ENCODE data around the gene MYZAP. TPM values are rescaled to one million over a fixed set of nuclear protein-coding genes. Genes with fewer than 3 reads are reported as not detected.

Gene MYZAP
- total and polyA plus RNA-seq, 2 of the 4 experiments (the other 2 are of a cell fraction): not detected

DNA sequence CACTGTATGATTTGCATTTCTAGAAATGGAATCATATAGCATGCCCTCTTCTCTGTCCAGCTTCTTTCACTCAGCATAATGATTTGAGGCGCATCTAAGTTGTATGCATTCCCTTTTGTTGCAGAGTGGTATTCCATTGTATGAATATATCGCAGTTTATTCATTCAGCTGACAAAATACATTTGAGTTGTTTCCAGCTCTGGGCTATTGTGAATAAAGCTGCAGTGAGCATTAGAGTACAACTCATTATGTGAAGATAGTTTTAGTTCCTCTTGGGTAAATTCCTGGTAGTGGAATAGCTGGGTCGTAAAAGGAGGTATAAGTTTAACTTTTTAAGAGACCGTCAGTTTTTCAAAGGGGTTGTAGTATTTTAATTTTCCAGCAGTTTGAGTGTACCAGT, 76.3 kb downstream of the MYZAP start:
- Histone ChIP-seq H3K9ac (ENCODE audit: low read depth, low read length) (no peak overlapping the region), H3K9me1 (ENCODE audit: insufficient read depth, low read length) (no peaks in the 10 kb centered on the region), H3K27ac (ENCODE audit: insufficient read depth, low read length) (no peak overlapping the region), H3K4me3 (ENCODE audit: insufficient read depth, low read depth, low read length) (no peak overlapping the region), H3K56ac (ENCODE audit: extremely low read depth, insufficient read depth, low read length) (no peak overlapping the region), H3K9me3 (ENCODE audit: control insufficient read depth, insufficient read depth, low read length) (no peaks in the 10 kb centered on the region), H3K36me3 (ENCODE audit: control insufficient read depth, insufficient read depth, low read length) (no peaks in the 10 kb centered on the region), H4K8ac (ENCODE audit: low read depth in 2 of 2, low read length in 2 of 2) (no peak overlapping the region), H3K4me2 (ENCODE audit: low read depth, low read length) (no peak overlapping the region), H3K4me1 (ENCODE audit: control insufficient read depth, insufficient read depth, low read length) (no peaks in the 10 kb centered on the region), H2AK5ac (ENCODE audit: low read depth, low read length) (no peak overlapping the region), H3K79me1 (ENCODE audit: low read depth in 1 of 2, low read length in 2 of 2) (no peaks in the 10 kb centered on the region), H3K23ac (ENCODE audit: low read depth, low read length) (no peak overlapping the region), H4K5ac (ENCODE audit: low read depth, low read length) (no peak overlapping the region), H2AFZ (replicated peaks; ENCODE audit: low read length, poor library complexity) (no peak overlapping the region), H4K91ac (ENCODE audit: insufficient read depth, low read depth, low read length) (no peak overlapping the region), H3K4ac (ENCODE audit: low read depth, low read length) (no peak overlapping the region), H3K14ac (replicated peaks; ENCODE audit: low read depth, low read length) (no peak overlapping the region), H2BK20ac (ENCODE audit: low read depth, low read length) (no peak overlapping the region), H3K27me3 (ENCODE audit: control insufficient read depth, insufficient read depth, low read length) (peaks cover 8% of the 10 kb centered on the region), H2AK9ac (replicated peaks; ENCODE audit: low read depth, low read length, poor library complexity) (no peak overlapping the region), H2BK15ac (ENCODE audit: low read depth, low read length) (no peak overlapping the region), H2BK120ac (ENCODE audit: low read depth, low read length) (no peak overlapping the region), H4K20me1 (ENCODE audit: insufficient read depth, low read length) (no peaks in the 10 kb centered on the region), H2BK5ac (ENCODE audit: low read depth, low read length, poor library complexity, severe bottlenecking) (no peak overlapping the region), H3K18ac (ENCODE audit: low read depth, low read length) (no peak overlapping the region)
- ATAC-seq (ENCODE audit: low read depth): no peak
- dilution Hi-C loops (cut with HindIII; ENCODE audit: low sequenced_read_pairs, unreplicated experiment) (no loop called here), intact Hi-C loops (cut with micrococcal nuclease) (loop anchor here (5.0 to 10.0 kb wide), 2 partner anchors 84 to 407 kb away; no protein-coding TSS in a partner anchor), in situ Hi-C loops (cut with MboI; ENCODE audit: low sequenced_read_pairs) (loop anchor here (10.0 kb wide), 1 partner anchor 197 kb away; no protein-coding TSS in a partner anchor)
- no peak for DNase-seq
- TF ChIP-seq BHLHE40 (IDR thresholded peaks at IDR 0.05; ENCODE audit: low read depth, low read length): no peak
- TF ChIP-seq RAD21 (IDR thresholded peaks at IDR 0.05; ENCODE audit: low read length): no peak
- no peak for TF ChIP-seq MAFK (IDR thresholded peaks at IDR 0.05; ENCODE audit: low read depth, low read length)
- no peak for TF ChIP-seq RFX5 (IDR thresholded peaks at IDR 0.05; ENCODE audit: low read depth, low read length)
- no peak for TF ChIP-seq RCOR1 (IDR thresholded peaks at IDR 0.05; ENCODE audit: insufficient replicate concordance, low read length)
- TF ChIP-seq FOS (IDR thresholded peaks at IDR 0.05; ENCODE audit: low read depth, low read length): no peak
- TF ChIP-seq CEBPB (IDR thresholded peaks at IDR 0.05; ENCODE audit: low read depth, low read length): no peak
- TF ChIP-seq POLR2A (IDR thresholded peaks at IDR 0.05; ENCODE audit: low read depth, low read length): no peak
- TF ChIP-seq NFE2L2 (IDR thresholded peaks at IDR 0.05; ENCODE audit: low read depth, low read length): no peak
- ChIA-PET CTCF (interaction anchor here (0.9 to 1.6 kb wide), 5 partner anchors 9 to 403 kb away, joined by 3 to 6 read pairs (median 4); no protein-coding TSS in a partner anchor), POLR2A (ENCODE audit: unreplicated experiment) (no interaction called here)
- no CpG with 5 or more reads among the region's 4 CpGs for WGBS, 2 experiments (ENCODE audit: extremely low coverage in 2 of 2, insufficient read length in 1 of 2)
- BruUV-seq (replicated peaks): no TSS peak
